OCI-LY1 (cell line): ENCODE measurements around the gene RASL11A.

Experiments used
- H2AFZ ChIP-seq: fragments of 200-600 bp; sonication (generic), shearing (Covaris generic); 2 replicates; pipeline ENCODE4 v1.6.0; 2014; ENCODE audit warnings: antibody characterized with exemption, mild to moderate bottlenecking, low read length
- H3F3A ChIP-seq: fragments of 200-600 bp; sonication (generic), shearing (Covaris generic); 2 replicates; pipeline ENCODE4 v1.6.0; 2014; ENCODE audit warnings: mild to moderate bottlenecking, antibody characterized with exemption, low read length, moderate library complexity; ENCODE audit not compliant: insufficient read depth
- H3K27ac ChIP-seq: fragments of 200-600 bp; sonication (generic); 2 replicates; pipeline ENCODE4 v1.5.1; 2014; ENCODE audit warnings: low read length, mixed run types, mild to moderate bottlenecking, low read depth; ENCODE audit not compliant: poor library complexity, severe bottlenecking
- H3K27me3 ChIP-seq: fragments of 200-600 bp; sonication (generic); 2 replicates; pipeline ENCODE4 v1.6.0; 2014; ENCODE audit warnings: antibody characterized with exemption, mild to moderate bottlenecking, low read length, moderate library complexity; ENCODE audit not compliant: insufficient read depth
- H3K36me3 ChIP-seq: fragments of 200-600 bp; sonication (generic); 2 replicates; pipeline ENCODE4 v1.6.1; 2014; ENCODE audit warnings: mild to moderate bottlenecking, antibody characterized with exemption, low read length, moderate library complexity, mixed read lengths; ENCODE audit not compliant: insufficient read depth
- H3K4me1 ChIP-seq: fragments of 200-600 bp; sonication (generic); 2 replicates; pipeline ENCODE4 v1.5.1; 2014; ENCODE audit warnings: mild to moderate bottlenecking, low read length, moderate library complexity; ENCODE audit not compliant: insufficient read depth, severe bottlenecking
- H3K4me2 ChIP-seq: fragments of 200-600 bp; sonication (generic), shearing (Covaris generic); 2 replicates; pipeline ENCODE4 v1.6.1; 2014; ENCODE audit warnings: low read length
- H3K4me3 ChIP-seq: fragments of 200-600 bp; sonication (generic); 2 replicates; pipeline ENCODE4 v1.5.1; 2014; ENCODE audit warnings: low read length, low read depth, mild to moderate bottlenecking, mixed read lengths; ENCODE audit not compliant: poor library complexity, severe bottlenecking
- H3K79me2 ChIP-seq: fragments of 200-600 bp; shearing (Covaris generic); 2 replicates; pipeline ENCODE4 v1.6.1; 2016; ENCODE audit warnings: mixed run types, low read length, mixed read lengths; ENCODE audit not compliant: insufficient read depth
- H3K9ac ChIP-seq: fragments of 200-600 bp; sonication (generic), shearing (Covaris generic); 2 replicates; pipeline ENCODE4 v1.6.1; 2014; ENCODE audit warnings: mild to moderate bottlenecking, low read length, mixed read lengths
- H3K9me2 ChIP-seq: fragments of 200-600 bp; sonication (generic), shearing (Covaris generic); 2 replicates; pipeline ENCODE4 v1.6.1; 2014; ENCODE audit warnings: low read depth, mild to moderate bottlenecking, low read length, mixed read lengths
- H3K9me3 ChIP-seq: fragments of 200-600 bp; shearing (Covaris generic); 2 replicates; pipeline ENCODE4 v1.6.1; 2014; ENCODE audit warnings: low read length, mixed read lengths
- H4K20me1 ChIP-seq: fragments of 200-600 bp; sonication (generic), shearing (Covaris generic); 2 replicates; pipeline ENCODE4 v1.6.0; 2016; ENCODE audit warnings: mild to moderate bottlenecking, low read length; ENCODE audit not compliant: insufficient read depth
- EZH2 ChIP-seq: fragments of 200-600 bp; sonication (generic), shearing (Covaris generic); IDR thresholded peaks from 2 replicates; pipeline ENCODE4 v1.8.0; 2017; ENCODE audit warnings: borderline replicate concordance, mixed run types, mild to moderate bottlenecking, antibody characterized with exemption, low read length, moderate library complexity, mixed read lengths
- TF ChIP-seq, protein P1 (sequence below): fragments of 200-600 bp; sonication (generic), shearing (Covaris generic); IDR thresholded peaks from 2 replicates; pipeline ENCODE4 v1.5.1; 2017; ENCODE audit warnings: mild to moderate bottlenecking, antibody characterized with exemption, low read length, moderate library complexity, mixed read lengths

RASL11A gene

DNA sequence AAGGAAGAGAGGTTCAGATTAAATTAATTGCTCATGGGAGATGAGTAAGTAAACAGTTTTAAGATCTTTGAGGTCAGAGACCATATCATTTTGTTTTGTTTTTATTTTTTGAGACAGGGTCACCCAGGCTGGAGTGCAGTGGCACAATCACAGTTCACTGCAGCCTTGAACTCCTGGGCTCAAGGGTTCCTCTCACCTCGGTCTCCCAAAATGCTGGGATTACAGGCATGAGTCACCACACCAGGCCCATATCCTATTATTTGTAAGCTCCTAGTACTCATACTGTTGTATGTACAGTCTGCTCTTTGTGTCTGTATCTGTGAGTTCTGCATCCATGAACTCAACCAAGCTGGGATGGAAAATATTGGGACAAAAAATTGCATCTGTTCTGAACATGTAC is 6.0 kb upstream of the RASL11A start:
- 0 out of 2 replicates have a peak, but pooled peaks cover 3% of the 10 kb centered on the region for H4K20me1 ChIP-seq
- no peak overlapping the region for H3K4me2 ChIP-seq
- H3K27ac ChIP-seq = no peak overlapping the region
- no peak overlapping the region for H2AFZ ChIP-seq
- no peaks in the 10 kb centered on the region for H3K9me3 ChIP-seq
- no peaks in the 10 kb centered on the region for H3K79me2 ChIP-seq
- H3K36me3 ChIP-seq = peaks cover 20% of the 10 kb centered on the region; the same call in 1 of the 2 replicates
- no peak overlapping the region for H3K9ac ChIP-seq
- no peaks in the 10 kb centered on the region for H3K9me2 ChIP-seq
- no peaks in the 10 kb centered on the region for H3K27me3 ChIP-seq
- peaks cover 10% of the 10 kb centered on the region for H3K4me1 ChIP-seq
- peaks cover 6% of the 10 kb centered on the region; the same call in 1 of the 2 replicates for H3F3A ChIP-seq
- H3K4me3 ChIP-seq = no peak overlapping the region
- TF ChIP-seq EZH2 = no peak
- TF ChIP-seq, protein P1, sequence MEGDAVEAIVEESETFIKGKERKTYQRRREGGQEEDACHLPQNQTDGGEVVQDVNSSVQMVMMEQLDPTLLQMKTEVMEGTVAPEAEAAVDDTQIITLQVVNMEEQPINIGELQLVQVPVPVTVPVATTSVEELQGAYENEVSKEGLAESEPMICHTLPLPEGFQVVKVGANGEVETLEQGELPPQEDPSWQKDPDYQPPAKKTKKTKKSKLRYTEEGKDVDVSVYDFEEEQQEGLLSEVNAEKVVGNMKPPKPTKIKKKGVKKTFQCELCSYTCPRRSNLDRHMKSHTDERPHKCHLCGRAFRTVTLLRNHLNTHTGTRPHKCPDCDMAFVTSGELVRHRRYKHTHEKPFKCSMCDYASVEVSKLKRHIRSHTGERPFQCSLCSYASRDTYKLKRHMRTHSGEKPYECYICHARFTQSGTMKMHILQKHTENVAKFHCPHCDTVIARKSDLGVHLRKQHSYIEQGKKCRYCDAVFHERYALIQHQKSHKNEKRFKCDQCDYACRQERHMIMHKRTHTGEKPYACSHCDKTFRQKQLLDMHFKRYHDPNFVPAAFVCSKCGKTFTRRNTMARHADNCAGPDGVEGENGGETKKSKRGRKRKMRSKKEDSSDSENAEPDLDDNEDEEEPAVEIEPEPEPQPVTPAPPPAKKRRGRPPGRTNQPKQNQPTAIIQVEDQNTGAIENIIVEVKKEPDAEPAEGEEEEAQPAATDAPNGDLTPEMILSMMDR = no peak

DNA sequence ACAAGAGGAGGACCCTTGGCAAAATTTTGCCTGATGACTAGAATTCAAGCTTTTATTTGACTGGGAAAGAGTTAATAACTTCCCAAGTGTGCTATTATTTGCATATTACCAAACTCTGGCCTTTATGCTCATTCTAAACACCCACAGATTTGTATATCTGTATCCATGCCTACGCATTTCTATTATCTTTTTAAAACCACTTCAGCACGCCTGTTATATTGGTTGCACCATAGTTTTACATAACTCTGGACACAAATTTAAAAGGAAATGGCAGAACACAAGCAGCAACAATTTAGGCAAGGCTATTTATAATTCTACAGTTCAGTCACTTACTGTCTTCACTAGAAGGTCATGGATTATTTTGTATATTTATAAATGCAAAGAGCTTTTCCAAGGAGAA is 3.7 kb upstream of the RASL11A start:
- Histone ChIP-seq H3K27me3 (no peaks in the 10 kb centered on the region), H3K36me3 (0 out of 2 replicates have a peak, but pooled peaks cover 3% of the 10 kb centered on the region), H3K27ac (no peak overlapping the region), H3K79me2 (no peaks in the 10 kb centered on the region), H4K20me1 (0 out of 2 replicates have a peak, but pooled peaks cover 3% of the 10 kb centered on the region), H3K4me2 (no peak overlapping the region), H3F3A (peaks cover 6% of the 10 kb centered on the region; the same call in 1 of the 2 replicates), H3K4me3 (no peak overlapping the region), H3K4me1 (peaks cover 23% of the 10 kb centered on the region), H3K9me2 (no peaks in the 10 kb centered on the region), H2AFZ (no peak overlapping the region), H3K9me3 (no peaks in the 10 kb centered on the region), H3K9ac (no peak overlapping the region)
- TF ChIP-seq EZH2 = no peak
- TF ChIP-seq, protein P1 = no peak

GRCh38 chr13:27267596-27267995 is 3.0 kb upstream of the RASL11A start:
- Histone ChIP-seq H3K79me2 (no peaks in the 10 kb centered on the region), H3F3A (peaks cover 6% of the 10 kb centered on the region; the same call in 1 of the 2 replicates), H3K4me2 (no peak overlapping the region), H3K4me3 (no peak overlapping the region), H3K9ac (no peak overlapping the region), H4K20me1 (0 out of 2 replicates have a peak, but pooled peaks cover 3% of the 10 kb centered on the region), H3K27me3 (no peaks in the 10 kb centered on the region), H3K9me2 (no peaks in the 10 kb centered on the region), H2AFZ (no peak overlapping the region), H3K9me3 (no peaks in the 10 kb centered on the region), H3K4me1 (peaks cover 23% of the 10 kb centered on the region), H3K27ac (no peak overlapping the region), H3K36me3 (no peaks in the 10 kb centered on the region)
- TF ChIP-seq, protein P1 = no peak
- TF ChIP-seq EZH2 = no peak
